Astrocyte of the cerebellum (primary cell): ENCODE measurements around the gene LFNG.

Experiments used
- DNase-seq: peaks from one replicate; pipeline ENCODE4 v3.0.0-alpha.2; 2011; ENCODE audit warnings: low read depth
- H3K4me3 ChIP-seq: 2 replicates; pipeline ENCODE4 v1.5.1; 2011; ENCODE audit warnings: mild to moderate bottlenecking, low read depth, low read length, moderate library complexity
- in situ Hi-C: cut with HindIII; loops from 2 replicates; pipeline ENCODE4 v1.10.0; 2017; ENCODE audit warnings: low sequenced_read_pairs
- TF ChIP-seq, protein P1 (sequence below): IDR thresholded peaks from 2 replicates; pipeline ENCODE4 v1.5.1; 2012; ENCODE audit warnings: low read length, low read depth, moderate library complexity, mild to moderate bottlenecking; ENCODE audit errors: missing control alignments

LFNG gene

GRCh38 chr7:2478399-2478785, 41.2 kb upstream of the LFNG start:
- DNase-seq, result no peak
- in situ Hi-C loops, result no loop called here
- H3K4me3 ChIP-seq, result no peak overlapping the region
- TF ChIP-seq, protein P1, sequence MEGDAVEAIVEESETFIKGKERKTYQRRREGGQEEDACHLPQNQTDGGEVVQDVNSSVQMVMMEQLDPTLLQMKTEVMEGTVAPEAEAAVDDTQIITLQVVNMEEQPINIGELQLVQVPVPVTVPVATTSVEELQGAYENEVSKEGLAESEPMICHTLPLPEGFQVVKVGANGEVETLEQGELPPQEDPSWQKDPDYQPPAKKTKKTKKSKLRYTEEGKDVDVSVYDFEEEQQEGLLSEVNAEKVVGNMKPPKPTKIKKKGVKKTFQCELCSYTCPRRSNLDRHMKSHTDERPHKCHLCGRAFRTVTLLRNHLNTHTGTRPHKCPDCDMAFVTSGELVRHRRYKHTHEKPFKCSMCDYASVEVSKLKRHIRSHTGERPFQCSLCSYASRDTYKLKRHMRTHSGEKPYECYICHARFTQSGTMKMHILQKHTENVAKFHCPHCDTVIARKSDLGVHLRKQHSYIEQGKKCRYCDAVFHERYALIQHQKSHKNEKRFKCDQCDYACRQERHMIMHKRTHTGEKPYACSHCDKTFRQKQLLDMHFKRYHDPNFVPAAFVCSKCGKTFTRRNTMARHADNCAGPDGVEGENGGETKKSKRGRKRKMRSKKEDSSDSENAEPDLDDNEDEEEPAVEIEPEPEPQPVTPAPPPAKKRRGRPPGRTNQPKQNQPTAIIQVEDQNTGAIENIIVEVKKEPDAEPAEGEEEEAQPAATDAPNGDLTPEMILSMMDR, result no peak

GRCh38 chr7:2478800-2479199, 40.8 kb upstream of the LFNG start:
- TF ChIP-seq, protein P1, result no peak
- in situ Hi-C loops, result no loop called here
- H3K4me3 ChIP-seq, result no peak overlapping the region
- no peak for DNase-seq

GRCh38 chr7:2479276-2480069, 40.1 kb upstream of the LFNG start:
- DNase-seq, result no peak
- no peak overlapping the region for H3K4me3 ChIP-seq
- TF ChIP-seq, protein P1, result no peak
- in situ Hi-C loops, result loop anchor here (5.0 kb wide), 1 partner anchor 88 kb away; no protein-coding TSS in a partner anchor

DNA sequence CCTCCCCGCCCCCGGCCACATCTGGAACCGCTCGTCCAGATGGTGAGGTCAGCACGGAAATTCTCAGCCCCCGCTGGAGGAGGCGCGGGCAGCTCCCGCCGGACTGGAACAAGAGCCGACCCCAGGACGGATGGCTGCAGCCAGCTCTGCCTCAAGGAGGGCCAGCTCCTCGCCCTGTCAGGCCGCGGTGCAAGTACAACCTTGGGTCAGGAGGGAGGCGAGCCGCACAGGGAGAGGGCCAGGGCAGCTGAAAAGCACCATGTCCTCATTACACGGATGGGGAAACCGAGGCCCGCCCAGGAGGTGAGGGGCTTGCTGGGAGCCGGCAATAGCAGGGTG, 39.5 kb upstream of the LFNG start:
- no peak for DNase-seq
- TF ChIP-seq, protein P1, result no peak
- H3K4me3 ChIP-seq, result no peak overlapping the region
- in situ Hi-C loops, result loop anchor here (5.0 kb wide), 1 partner anchor 87 kb away; no protein-coding TSS in a partner anchor

DNA sequence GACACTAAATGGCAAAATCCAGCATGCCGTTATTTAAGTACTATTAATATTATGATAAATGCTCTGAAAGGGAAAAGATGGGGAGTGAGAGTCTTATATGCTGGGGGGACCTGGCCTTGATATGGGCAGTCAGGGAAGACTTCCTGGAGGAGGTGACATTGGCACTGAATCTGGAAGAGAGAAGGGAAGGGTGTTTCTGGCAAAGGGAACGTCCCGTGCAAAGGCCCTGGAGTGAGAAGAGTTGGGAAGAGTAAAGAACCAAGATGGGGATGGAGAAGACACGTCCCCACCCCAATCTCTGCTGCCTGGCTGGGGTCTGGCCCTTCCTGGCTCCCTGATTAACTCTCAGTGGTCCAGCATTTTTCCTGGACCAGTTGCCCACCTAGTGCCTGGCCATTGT, 38.4 kb upstream of the LFNG start:
- in situ Hi-C loops, result loop anchor here (5.0 kb wide), 1 partner anchor 86 kb away; no protein-coding TSS in a partner anchor
- H3K4me3 ChIP-seq, result no peak overlapping the region
- no peak for DNase-seq
- TF ChIP-seq, protein P1, result no peak

GRCh38 chr7:2482725-2483451, 36.7 kb upstream of the LFNG start:
- no peak overlapping the region for H3K4me3 ChIP-seq
- in situ Hi-C loops, result loop anchor here (5.0 kb wide), 1 partner anchor 84 kb away; no protein-coding TSS in a partner anchor
- DNase-seq, result no peak
- TF ChIP-seq, protein P1, result no peak
